NCI-H446 treated with DMSO at 0.1 percent for 48 hours (cell line): ENCODE measurements around the gene MSANTD4.
A peak's percentile ranks its signal among the peaks of the same experiment; 100 is the strongest.
"Not testable (repeated sequence)": the region's sequence is repeated elsewhere in the genome, so short reads cannot be mapped to it uniquely, and the experiment has no call there.

Source experiments
- DNase-seq: peaks from one replicate; lab custom pipeline; 2025; lab: John Stamatoyannopoulos, UW

MSANTD4 gene

DNA sequence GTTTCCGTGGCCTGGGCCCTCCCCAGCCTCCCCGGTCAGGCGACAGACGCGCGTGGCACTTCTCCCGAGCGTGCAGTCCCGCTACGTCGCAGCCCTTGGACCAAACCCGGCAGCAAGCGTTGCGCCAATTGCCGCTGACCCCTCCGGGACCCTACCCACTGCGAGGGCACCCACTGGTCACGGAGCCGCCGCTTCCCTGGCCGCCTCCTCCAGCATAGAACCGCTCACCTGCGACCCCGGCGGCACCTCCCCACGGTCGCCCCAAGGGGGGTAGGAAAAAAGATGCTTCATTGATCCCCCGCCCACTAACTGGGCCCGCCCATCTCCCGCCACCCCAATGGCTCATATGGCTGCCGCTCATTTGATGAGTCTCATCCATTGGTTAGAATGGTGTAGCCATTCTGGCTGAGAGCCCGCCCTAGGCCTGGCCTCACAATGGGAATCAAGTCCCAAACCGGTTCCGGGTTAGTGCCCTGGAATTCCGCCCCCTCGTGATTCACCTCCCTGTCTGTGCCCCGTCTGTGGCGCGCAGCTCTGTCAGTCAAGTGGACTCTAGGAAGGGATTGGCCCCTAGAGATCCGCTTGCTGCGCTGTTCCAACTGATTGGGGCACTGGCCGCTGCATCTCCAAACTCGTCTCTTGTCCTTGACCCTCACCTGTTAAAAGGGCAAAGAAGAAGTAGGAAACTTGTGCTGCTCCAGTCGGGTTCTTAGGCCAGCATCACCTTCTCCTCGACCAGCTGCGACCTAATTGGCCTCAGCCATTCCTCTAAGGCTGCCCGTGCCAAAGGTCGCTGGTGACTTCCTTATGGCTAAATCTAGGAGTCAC, at the start of gene MSANTD4:
Gene MSANTD4, minus strand, starts transcription at position 274 of the 828 bp plus-strand sequence. CDS start 11,323 bp downstream, outside the sequence.
- peak; percentile 99 for DNase-seq

DNA sequence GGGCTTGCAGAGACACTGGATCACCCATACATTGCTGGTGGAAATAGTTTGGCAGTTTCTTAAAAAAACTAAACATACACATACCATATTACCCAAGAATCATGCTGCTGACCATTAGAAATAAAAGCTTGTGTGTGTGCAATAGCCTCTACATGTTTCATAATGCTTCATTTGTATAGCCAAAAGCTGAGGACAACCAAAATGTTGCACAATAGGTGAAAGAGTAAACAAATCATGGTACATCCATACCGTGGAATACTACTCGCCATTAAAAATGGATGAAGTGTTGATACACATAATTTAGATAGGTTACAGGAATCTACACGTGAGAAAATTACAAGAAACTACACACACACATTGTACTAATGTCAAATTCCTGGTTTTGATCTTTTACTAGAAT, 48.6 kb upstream of the MSANTD4 start:
- no peak for DNase-seq

DNA sequence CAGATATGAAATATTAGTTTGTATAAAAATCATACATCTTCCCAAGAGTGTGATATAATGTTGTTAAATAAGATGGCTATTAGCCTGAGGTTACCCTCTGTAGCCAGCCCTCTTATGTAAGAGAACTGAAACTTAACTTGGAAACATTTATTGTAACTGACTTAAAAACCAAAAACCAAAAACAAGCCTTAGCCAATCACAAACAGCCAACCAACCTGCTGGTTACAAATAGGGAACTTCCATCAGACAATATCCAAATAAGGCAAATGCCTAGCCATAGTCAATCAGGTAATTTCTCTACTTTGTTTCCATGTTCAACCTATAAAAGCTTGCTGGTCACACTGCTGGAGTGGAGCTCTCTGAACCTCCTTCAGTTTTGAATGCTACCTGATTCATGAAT, 41.0 kb upstream of the MSANTD4 start:
- DNase-seq: no peak

DNA sequence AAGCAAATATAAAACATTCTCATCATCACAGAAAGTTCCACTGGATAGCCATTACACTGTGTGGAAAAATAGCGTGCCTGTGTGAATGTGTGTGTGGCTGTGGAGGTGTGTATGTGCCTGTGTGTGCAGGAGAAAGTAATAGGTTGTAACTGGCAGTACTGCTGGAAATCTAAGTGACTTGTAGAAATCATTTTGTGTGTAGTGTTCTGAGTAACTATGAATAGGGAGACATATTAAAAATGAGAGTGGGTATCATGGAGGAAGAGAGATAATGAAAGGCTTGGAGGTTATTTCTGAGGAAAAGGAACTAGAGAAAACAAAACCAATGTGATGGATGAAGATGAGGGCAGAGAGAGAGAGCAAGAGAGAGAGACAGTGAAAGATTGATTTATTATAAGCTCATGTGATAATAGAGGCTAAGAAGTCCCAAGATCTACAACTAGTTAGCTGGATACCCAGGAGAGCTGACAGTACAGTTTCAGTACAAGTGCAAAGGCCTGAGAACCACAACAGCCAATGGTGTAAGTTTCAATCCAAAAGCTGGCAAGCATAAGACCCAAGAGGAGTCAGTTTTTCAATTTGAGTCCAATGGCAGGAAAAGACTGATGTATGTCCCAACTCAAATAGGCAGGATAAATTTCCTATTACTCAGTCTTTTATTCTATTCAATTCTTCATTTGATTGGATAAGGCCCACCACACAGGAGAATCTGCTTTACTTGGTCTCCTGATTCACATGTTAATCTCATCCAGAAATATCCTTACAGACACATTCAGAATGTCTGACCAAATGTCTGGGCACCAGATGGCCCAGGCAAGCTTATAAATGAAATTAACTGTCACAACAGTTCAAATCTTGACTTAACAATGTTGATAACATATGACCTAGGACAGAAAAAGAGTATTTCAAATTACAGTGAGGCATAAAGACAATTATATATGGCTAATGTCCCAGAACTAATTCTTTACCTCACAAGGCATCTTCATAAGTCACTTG, 40.2 kb upstream of the MSANTD4 start:
- DNase-seq: no peak

DNA sequence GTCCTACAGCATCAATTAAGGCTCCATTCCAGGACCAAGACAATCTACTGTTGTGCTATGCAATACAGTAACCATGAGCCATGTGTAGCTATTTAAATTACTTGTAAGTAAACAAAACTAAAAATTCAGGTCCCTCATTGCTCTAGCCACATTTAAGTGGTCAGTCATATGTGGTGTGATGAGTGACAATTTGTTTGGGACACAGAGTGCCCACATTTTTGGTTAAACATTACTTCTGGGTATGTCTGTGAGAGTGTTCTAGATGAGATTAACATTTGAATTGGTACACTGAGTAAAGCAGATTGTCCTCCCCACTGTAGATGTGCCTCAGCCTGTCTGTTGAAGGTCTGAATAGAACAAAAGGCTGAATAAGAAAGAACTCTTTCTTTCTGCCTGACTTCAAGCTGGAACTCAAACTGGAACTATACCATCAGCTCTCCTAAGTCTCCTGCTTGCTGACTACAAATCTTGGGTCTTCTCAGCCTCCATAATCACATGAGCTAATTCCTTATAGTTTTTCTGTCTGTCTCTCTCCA, 39.3 kb upstream of the MSANTD4 start:
- no peak for DNase-seq

DNA sequence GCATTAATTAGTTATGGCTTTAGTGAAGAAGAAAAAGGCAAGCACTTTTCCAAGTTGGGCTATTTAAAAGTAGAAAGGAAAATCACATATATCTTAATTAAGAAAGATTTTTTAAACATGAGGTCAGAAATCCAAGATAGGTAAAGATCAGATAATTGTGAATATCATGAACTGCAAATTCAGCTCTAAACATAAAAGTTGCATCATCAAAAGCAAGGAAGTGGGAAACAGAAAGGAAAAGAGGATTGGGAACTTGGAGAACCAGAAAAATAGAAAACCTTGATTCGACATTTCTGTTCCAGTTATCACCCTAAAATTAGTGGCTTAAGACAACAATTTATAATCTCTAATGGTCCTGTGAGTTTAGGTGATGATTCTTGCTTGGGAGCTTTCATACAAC, 37.6 kb upstream of the MSANTD4 start:
- DNase-seq: no peak

DNA sequence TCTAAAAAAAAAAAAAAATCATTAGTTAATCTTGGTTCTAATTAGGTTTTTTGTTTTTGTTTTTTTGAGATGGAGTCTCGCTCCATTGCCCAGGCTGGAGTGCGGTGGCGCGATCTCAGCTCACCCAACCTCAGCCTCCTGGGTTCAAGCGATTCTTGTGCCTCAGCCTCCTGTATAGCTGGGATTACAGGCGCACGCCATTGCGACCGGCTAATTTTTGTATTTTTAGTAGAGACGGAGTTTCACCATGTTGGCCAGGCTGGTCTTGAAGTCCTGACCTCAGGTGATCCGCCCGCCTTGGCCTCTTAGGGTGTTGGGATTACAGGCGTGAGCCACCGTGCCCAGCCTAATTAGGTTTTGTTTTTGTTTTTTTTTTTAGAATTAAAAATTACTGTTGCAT, 36.3 kb upstream of the MSANTD4 start:
- DNase-seq: not testable (repeated sequence)

DNA sequence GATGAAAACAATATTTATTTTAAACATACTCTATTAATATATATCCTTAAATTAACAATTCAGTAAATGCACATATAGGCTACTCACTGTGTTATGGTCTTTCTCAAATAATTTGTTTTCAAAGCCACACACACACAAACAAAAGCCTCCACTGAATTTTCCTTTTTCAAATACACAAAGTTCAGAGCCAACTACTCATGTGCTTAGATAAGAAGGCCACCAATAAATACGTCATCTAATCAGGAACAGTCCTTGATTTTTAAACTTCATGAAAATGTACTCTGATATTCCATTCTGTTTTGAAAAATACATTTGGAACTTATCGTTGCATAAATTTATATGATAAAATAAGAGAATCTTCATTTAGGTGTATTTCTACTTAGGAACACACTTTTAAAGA, 29.1 kb upstream of the MSANTD4 start:
- no peak for DNase-seq

DNA sequence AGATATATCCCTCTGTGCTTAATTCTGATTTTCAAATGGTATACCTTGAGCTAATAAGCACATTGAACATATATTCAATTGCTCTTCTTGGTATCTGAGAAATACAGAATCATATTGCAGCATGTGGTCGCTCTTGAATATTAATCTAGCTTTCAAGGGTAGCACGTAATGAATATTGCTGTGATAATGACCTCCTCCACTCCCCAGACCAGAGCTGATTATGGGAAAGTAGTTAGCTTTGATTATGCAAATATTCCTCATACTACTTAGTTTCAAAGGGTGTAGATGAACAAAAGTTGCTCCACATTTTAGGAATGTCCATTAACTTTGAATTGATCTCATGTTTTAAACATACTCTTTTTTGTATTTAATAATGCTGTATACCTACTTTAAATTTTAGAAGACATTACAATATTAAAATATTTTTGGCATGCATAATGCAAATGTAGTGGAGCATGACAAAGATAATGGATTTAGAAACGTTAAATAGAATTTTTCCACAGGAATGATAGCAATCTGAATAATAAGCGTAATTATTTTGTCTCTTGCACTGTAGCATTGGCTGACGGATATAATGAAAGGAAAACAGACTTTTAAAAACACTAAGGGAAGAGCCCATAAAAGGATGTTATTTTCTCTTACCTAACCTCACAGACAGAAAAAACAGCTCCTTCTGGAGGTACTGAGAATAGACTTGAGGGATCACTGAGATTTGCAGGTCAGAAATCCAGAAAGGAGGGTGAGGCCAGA, 27.9 kb upstream of the MSANTD4 start:
- DNase-seq: no peak

DNA sequence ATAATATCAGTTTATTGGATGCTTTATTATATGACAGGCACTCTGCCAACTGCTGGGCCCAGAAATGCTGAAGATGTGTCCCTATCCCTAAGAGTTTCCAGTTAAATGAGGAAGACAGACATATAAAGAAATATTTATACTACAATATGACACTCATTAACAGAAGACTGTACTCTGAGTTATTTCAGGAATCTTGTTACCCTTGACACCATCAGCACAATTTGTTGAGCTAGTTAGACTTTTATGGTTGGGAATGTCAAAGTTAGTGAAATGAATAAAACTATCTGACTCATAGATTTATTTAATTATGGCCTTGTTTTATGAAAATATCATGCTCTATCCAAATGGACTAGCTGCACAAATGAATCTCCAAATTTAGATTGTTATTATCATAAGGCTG, 25.6 kb upstream of the MSANTD4 start:
- DNase-seq: no peak

DNA sequence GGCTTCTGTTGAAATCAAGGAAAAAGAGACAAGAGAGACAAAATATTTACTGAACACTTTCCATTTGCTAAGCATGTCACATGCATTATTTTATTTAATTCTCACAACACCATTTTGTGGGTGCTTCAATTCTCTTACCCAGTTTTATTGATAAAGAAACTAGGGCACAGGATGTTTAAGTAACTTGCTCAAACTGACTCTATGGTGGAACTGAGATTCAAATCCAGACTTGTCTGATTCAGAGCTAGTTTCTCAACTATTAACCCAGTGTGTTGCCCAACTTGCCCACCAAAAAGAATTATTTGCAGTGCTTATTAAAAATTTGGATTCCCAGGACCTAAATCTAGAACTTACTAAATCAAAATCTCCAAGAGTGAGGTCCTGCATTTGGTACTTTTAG, 21.5 kb upstream of the MSANTD4 start:
- DNase-seq: no peak

DNA sequence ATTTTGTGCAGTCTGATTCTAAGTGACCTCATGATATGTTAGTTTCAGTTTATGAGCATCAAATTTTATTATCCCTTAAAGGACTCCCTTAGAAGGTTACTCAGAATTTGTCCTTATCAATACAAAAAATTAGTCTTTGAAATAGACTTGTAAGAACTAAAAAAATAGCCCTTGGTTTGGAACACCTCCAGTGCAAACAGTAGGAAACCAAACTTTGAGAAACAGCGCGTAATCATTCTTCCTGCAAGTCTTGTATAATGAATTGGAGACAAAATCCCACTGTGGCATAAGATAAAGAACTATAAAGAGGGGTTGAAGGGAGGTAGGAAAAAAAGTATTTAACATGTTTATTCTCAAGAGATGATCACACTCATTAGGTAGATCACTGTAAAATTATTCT, 10.8 kb upstream of the MSANTD4 start:
- no peak for DNase-seq

DNA sequence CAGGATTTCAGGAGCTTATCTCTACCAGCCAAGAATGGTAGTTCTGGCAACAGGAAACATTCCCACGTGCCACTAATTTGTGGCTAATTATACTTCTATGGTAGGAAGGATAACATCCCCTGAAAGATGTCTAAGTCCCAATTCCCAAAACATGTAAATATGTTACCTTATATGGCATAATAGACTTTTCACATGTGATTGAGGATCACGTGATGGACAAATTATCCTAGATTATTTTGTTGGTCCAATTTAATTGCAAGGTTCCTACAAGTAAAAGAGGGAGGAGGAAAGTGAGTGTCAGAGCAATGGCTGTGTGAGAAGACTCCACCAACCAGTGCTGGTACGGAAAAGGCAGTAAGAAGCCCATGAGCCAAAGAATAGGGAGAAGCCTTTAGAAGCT, 9.9 kb upstream of the MSANTD4 start:
- DNase-seq: no peak

DNA sequence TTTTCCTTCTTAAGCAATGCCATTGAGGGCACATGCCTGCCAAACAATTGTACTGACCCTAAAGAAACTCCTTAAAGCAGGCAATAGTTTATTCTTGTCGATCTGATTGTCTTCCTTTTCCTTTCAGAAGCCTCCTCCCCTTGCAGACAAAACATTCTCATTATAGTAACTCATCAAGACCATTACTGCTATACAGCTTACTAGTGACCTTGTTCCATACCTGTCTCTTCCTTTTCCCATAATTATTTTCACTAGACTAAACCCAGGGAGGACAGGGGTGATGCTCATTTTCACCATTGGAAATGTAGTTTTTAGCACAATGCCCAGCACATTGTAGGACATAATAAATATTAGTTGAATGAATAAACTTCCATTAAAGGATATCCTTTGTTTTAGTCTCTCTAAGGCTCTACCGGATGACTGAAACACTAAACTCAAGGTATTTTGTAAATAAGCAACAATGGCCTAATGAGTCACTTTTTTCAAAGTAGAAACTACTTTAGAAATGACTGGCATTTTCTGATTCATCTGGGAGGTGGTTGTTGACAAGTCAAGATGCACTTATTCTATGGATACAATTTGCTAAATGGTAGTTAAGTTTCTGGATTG, 9.3 kb upstream of the MSANTD4 start:
- DNase-seq: no peak

DNA sequence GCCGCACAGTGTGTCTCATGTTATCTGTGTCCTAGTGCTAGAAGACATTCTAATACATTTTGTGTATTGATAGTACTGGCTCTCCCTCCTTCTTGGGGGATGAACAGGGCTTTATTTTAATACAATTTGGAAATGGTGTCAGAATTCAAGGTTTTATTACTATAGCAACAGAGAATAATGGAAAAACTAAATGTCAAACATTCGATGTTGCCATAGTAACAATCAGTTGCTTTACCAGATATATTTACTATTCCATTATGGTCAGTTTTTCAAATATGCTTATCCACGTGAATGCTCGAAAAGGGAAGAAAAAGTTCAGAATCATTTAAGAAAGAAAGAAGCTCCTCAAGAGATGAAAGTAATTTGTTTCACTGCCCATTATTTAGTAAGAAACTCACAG, 8.6 kb upstream of the MSANTD4 start:
- no peak for DNase-seq

DNA sequence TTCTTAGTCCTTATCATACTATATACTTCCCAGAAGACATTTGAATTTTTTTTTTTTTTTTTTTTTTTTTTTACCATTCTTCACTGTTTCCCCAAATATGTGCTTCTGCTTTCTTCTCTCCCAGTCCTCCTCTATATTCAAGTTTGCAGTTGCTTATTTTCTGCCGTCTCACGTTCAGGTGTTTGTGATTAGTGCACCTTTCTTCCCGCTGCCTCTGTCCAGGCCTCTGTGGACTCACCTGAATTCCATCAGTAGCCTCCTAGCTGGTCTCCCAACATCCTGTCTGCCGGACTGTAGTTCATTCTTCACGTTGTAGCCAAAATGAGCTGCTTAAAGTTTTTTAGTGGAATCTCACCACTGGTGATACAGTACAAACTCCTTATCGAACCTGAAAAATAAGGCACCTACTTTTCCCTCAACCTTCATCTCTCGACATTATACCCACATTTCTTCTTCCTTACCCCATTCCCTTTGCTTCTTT, 795 bp upstream of the MSANTD4 start:
- no peak for DNase-seq

DNA sequence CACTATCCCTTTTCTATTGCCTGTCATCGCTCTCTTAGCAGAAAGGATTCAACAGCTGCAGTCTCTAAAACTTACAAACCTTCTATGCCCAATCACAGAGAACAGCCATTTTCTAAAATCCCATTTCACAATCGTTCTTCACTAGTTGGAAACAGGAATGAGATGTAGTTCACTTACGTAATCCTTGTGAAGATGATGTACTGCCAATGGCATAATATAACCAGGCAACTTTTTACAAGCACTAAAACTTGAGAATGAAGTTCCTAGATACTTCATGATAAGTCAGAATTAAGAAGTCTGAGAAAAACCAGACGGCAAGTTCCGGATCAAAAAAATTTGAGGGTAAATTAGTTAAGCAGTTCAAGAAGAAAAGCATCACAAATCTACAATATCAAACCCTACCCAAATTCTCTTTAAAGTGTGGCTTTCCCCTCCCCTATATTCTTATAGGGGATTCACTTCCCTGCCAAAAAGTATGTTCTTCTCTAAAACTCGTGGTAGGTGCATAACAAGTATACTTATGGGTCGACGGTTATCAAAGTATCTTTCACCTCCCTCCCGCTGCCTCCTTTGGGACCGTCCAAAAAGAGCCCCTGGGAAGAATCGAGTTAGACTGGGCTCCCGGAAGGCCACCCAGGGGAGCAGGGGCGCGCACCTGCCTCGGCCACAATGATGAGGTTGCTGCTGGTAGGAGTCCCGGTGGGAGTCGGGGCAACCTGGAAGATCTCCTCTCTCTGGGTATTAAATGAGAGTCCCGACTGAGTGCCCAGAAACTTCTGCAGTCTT, 666 bp downstream of the MSANTD4 start:
- no peak for DNase-seq

DNA sequence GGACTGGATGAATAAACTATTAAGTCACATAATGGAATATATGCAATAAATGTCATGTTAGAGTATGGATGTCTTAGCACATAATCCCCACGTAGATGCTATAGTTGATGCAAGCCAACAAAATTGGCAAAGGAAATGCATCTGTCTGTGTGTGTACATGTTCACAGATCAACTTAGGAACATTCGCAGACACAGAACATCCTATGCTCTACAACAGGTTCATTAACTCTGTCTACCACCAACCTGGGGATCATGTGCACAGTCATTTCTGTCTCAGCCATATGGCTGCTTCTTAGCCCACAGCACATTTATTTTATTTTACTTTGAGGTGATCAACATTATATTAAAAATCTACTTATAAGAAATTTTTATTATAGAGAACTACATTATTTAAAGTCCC, 4.9 kb downstream of the MSANTD4 start:
- peak; percentile 57 for DNase-seq

DNA sequence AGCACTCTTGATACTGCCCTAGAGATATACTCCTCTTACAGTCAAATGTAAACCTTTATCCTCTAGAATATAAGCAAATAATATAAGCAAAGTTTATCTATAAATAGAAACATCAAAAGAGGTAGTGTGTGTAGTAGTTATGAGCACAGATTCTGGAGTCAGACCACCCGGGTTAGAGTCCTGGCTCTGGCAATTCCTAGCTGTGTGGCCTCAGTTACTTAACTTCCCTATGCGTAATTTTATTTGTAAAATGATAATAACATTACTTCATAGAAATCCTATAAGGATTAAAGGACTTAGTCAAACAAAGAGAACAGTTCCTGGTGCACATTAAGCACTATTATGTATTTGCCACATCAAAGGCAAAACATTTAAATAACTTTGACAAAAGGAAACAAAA, 7.0 kb downstream of the MSANTD4 start:
- no peak for DNase-seq

DNA sequence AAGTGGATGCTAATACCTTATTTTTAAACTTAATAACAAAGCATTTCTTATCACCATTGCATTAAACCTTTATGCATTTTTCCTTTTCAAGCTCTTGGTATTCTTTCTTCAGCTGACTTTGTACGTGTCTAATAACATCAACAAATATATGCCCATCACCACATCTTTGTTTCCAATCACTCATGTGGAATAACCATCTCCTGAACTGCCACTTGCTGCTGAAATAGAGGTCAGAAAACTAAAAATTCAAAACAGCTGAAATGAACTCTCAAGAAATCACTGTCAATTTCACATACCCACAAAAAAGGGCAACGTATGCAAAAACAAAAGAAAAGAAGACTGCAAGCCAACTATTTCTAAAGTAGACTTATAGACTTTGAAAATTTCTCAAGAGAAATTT, 7.4 kb downstream of the MSANTD4 start:
- DNase-seq: peak; percentile 48

DNA sequence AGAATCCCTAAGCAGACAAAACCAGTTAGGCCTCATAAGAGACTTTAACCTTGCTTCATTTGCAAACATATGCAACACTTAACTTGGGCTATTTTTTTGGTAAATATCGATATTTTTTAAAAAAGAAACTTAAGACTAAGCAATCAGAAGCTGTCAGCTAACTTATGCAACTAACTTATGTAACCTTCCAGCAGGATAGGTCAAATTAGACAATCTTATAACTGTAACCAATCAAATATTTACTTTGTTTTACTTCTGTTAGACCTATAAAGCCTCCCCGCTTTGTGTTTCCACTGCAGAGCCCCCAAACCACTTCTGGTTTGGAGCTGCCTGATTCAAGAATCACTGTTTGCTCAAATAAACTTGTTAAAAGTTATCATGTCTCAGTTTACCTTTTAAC, 8.0 kb downstream of the MSANTD4 start:
- no peak for DNase-seq
